PFSK-1 (cell line): ENCODE data around the gene LRTM1.

Experiments
- FOXP2 ChIP-seq: optimal IDR thresholded peaks from 2 replicates; pipeline ENCODE3; 2011; ENCODE audit warnings: borderline replicate concordance, control low read depth, inconsistent platforms; ENCODE audit not compliant: insufficient read depth; ENCODE audit errors: extremely low read length, extremely low read depth
- POLR2AphosphoS5 ChIP-seq: IDR thresholded peaks from 2 replicates; pipeline ENCODE4 v1.6.1; 2012; ENCODE audit warnings: low read depth, mild to moderate bottlenecking, control low read depth, low read length, moderate library complexity
- SIN3A ChIP-seq: IDR thresholded peaks from 2 replicates; pipeline ENCODE4 v1.6.1; 2012; ENCODE audit warnings: mild to moderate bottlenecking, low read length, moderate library complexity, borderline replicate concordance; ENCODE audit not compliant: insufficient read depth
- TF ChIP-seq, protein P1 (sequence below), 2 experiments: IDR thresholded peaks; 2 replicates each; pipeline versions ENCODE4 v1.6.1 to v1.8.0; 2011 to 2012; ENCODE audit warnings: low read depth in 2 of 2, low read length in 2 of 2, control low read depth in 1 of 2, inconsistent platforms in 1 of 2, mild to moderate bottlenecking in 1 of 2, moderate library complexity in 1 of 2; ENCODE audit not compliant: insufficient read depth in 1 of 2

- TF ChIP-seq, protein P1, sequence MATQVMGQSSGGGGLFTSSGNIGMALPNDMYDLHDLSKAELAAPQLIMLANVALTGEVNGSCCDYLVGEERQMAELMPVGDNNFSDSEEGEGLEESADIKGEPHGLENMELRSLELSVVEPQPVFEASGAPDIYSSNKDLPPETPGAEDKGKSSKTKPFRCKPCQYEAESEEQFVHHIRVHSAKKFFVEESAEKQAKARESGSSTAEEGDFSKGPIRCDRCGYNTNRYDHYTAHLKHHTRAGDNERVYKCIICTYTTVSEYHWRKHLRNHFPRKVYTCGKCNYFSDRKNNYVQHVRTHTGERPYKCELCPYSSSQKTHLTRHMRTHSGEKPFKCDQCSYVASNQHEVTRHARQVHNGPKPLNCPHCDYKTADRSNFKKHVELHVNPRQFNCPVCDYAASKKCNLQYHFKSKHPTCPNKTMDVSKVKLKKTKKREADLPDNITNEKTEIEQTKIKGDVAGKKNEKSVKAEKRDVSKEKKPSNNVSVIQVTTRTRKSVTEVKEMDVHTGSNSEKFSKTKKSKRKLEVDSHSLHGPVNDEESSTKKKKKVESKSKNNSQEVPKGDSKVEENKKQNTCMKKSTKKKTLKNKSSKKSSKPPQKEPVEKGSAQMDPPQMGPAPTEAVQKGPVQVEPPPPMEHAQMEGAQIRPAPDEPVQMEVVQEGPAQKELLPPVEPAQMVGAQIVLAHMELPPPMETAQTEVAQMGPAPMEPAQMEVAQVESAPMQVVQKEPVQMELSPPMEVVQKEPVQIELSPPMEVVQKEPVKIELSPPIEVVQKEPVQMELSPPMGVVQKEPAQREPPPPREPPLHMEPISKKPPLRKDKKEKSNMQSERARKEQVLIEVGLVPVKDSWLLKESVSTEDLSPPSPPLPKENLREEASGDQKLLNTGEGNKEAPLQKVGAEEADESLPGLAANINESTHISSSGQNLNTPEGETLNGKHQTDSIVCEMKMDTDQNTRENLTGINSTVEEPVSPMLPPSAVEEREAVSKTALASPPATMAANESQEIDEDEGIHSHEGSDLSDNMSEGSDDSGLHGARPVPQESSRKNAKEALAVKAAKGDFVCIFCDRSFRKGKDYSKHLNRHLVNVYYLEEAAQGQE (IDR thresholded peaks at IDR 0.05; ENCODE audit: insufficient read depth in 1 of 2, low read depth in 2 of 2, low read length in 2 of 2), result no peak
- TF ChIP-seq POLR2AphosphoS5 (no peak), SIN3A (no peak), FOXP2 (no peak)
These were observed 49.7 kb downstream of the LRTM1 start for GRCh38 chr3:54878145-54878544.
